Lower lobe of right lung (tissue), 2 donors: ENCODE results near the gene CACNB2. TPM values are rescaled to one million over a fixed set of nuclear protein-coding genes. Genes with fewer than 3 reads are reported as not detected.
A peak's percentile ranks its signal among the peaks of the same experiment; 100 is the strongest.

Source experiments
- ATAC-seq, 2 donors: fragments of 200-7000 bp; cut with Tn5 transposase; one replicate each; pipeline ENCODE4 v1.9.1; 2020 to 2022; ENCODE audit warnings: mild to moderate bottlenecking in 2 of 2, moderate library complexity in 2 of 2
- DNase-seq: peaks from one replicate; pipeline ENCODE4 v3.0.0-alpha.2; 2020
- H3K27ac ChIP-seq: fragments of 200-600 bp; one replicate; pipeline ENCODE4 v1.8.0; 2022
- H3K27me3 ChIP-seq: fragments of 200-600 bp; one replicate; pipeline ENCODE4 v1.8.0; 2022; ENCODE audit warnings: low read depth
- H3K36me3 ChIP-seq: fragments of 200-600 bp; one replicate; pipeline ENCODE4 v1.8.0; 2022; ENCODE audit warnings: mild to moderate bottlenecking
- H3K4me1 ChIP-seq: fragments of 200-600 bp; one replicate; pipeline ENCODE4 v1.8.0; 2022
- H3K4me3 ChIP-seq: fragments of 200-600 bp; one replicate; pipeline ENCODE4 v1.8.0; 2022; ENCODE audit warnings: mild to moderate bottlenecking
- H3K9me3 ChIP-seq: fragments of 200-600 bp; one replicate; pipeline ENCODE4 v1.8.0; 2022
- intact Hi-C: fragments of 100-400 bp; cut with DNase I; formaldehyde crosslinking; loops from one replicate; pipeline ENCODE4 v1.11.0; 2022
- total RNA-seq: library from RNA; stranded (reverse); fragmentation: NEBNext Ultra II Directional; extraction: Animal tissue kit (Norgen Biotek cat#: 25700); gene quantifications from one replicate; pipeline ENCODE4 v1.2.1, GENCODE V29; 2021
- TF ChIP-seq, protein P1 (sequence below): fragments of 200-600 bp; IDR thresholded peaks from one replicate; pipeline ENCODE4 v1.8.0; 2022; ENCODE audit warnings: antibody characterized with exemption, mild to moderate bottlenecking
- donor health status: DM: no; HTN: yes; CAD: no; lungs with severe emphysema.

The CACNB2 gene
- total RNA-seq, 1 donor from 2014 or later: 1.4 TPM

DNA sequence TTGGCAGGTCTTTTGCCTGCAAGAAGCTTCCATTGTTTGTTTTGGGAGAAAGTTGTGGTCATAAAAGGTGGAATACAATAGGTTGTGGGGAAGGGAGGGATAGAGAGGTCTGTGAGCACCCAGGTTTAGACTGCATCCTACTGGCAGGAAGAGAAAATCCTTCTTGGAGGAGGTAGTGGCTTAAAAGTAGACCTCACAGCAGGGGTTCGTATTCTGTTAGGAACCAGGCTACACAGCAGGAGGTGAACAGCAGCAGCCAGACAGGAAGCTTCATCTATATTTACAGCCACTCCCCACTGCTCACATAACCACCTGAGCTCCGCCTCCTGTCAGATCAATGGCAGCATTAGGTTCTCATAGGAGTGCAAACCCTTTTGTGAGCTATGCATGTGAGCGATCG, 265.9 kb downstream of the CACNB2 start:
- no peaks in the 10 kb centered on the region for H3K36me3 ChIP-seq
- intact Hi-C loops: no loop called here
- no peaks in the 10 kb centered on the region for H3K27me3 ChIP-seq
- ATAC-seq (no peak), DNase-seq (no peak)
- H3K4me3 ChIP-seq: no peak overlapping the region
- H3K9me3 ChIP-seq: no peaks in the 10 kb centered on the region
- no peaks in the 10 kb centered on the region for H3K4me1 ChIP-seq
- TF ChIP-seq, protein P1, sequence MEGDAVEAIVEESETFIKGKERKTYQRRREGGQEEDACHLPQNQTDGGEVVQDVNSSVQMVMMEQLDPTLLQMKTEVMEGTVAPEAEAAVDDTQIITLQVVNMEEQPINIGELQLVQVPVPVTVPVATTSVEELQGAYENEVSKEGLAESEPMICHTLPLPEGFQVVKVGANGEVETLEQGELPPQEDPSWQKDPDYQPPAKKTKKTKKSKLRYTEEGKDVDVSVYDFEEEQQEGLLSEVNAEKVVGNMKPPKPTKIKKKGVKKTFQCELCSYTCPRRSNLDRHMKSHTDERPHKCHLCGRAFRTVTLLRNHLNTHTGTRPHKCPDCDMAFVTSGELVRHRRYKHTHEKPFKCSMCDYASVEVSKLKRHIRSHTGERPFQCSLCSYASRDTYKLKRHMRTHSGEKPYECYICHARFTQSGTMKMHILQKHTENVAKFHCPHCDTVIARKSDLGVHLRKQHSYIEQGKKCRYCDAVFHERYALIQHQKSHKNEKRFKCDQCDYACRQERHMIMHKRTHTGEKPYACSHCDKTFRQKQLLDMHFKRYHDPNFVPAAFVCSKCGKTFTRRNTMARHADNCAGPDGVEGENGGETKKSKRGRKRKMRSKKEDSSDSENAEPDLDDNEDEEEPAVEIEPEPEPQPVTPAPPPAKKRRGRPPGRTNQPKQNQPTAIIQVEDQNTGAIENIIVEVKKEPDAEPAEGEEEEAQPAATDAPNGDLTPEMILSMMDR: no peak
- no peak overlapping the region for H3K27ac ChIP-seq

DNA sequence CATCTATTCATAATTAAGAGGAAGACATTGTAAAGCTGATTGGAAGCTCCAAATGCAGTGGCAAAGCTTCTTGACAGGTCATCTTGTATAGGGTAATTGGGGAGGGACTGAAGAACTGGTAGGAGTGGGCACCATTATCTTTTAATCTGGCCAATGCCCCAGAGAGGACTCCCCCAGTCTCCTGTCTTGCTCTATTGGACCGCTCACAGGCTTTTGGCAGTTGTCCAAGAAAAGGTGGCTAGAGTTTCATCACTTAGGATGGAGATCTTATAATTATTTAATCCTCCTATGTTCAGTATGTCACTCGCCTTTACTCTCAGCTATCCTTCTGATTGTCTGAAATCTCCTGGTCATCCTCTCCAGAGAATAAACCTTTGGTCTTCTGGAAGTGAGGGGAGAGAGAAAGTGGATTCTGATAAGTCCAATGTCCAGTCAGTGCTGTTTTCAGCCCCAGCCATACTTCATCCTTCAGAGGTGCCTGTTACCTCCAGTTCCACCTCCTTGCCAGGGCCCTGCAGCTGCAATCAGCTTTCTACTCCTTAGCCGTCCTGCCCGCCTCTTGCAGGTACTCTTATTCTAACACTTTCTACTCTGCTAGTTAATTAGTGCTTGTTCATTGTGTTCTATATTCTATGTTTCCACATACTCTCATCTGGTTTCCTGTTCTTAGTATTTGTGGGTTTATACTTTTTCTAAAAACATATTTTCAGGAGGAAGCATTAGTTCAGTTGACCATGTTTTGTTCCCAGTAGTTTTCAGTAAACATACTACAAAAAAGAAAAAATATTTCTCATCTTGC, 269.6 kb downstream of the CACNB2 start:
- Histone ChIP-seq H3K4me3 (no peak overlapping the region), H3K27me3 (no peaks in the 10 kb centered on the region), H3K9me3 (no peaks in the 10 kb centered on the region), H3K36me3 (no peaks in the 10 kb centered on the region), H3K4me1 (no peaks in the 10 kb centered on the region), H3K27ac (no peak overlapping the region)
- intact Hi-C loops: no loop called here
- TF ChIP-seq, protein P1: no peak
- ATAC-seq (no peak), DNase-seq (no peak)

DNA sequence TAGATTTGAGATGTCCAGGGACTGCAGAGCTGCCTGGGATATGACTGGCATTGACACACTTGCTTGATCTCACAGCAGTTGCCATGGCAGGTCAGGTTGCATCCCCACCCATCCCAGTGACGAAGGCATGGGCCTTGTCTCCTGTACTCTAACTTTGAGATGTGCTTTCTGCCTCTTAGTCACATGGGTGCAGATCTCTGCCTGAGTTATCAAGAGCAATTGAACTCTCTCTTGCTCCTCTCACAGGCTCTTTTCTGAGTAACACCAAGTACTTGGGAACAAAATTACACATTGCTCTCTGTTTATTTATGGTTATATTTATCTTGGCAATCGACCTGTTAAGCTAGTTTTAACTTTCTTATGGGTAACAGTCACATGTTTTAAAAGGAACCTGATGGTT, 273.8 kb downstream of the CACNB2 start:
- intact Hi-C loops: no loop called here

DNA sequence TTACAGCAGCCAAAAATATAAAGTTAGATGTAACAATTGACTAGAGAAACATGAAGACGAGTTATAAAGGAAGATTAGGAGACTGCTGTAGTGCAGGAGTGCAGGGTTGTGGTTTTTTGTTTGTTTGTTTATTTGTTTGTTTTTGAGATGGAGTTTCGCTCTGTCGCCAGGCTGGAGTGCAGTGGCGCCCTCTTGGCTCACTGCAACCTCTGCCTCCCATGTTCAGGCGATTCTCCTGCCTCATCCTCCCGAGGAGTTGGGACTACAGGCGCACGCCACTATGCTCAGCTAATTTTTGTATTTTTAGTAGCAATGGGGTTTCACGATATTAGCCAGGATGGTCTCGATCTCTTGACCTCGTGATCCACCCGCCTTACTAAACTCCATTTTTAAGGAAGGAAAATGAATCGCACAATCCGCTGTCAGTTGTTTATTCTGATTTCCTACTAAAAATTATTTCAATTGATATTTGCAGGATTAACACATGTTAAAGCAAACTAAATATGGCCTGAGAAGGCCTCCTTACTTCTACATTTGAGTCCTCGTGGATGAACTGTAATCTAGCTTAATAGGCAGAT, 277.8 kb downstream of the CACNB2 start:
- Histone ChIP-seq H3K27ac (no peak overlapping the region), H3K4me1 (no peaks in the 10 kb centered on the region), H3K27me3 (no peaks in the 10 kb centered on the region), H3K36me3 (no peaks in the 10 kb centered on the region), H3K9me3 (no peaks in the 10 kb centered on the region), H3K4me3 (no peak overlapping the region)
- TF ChIP-seq, protein P1: no peak
- intact Hi-C loops: no loop called here
- DNase-seq (no peak), ATAC-seq (no peak)

More for the DNA sequence above, 273.8 kb downstream of the CACNB2 start:
- peak; percentile 50 for DNase-seq
- Histone ChIP-seq H3K9me3 (no peaks in the 10 kb centered on the region), H3K27me3 (no peaks in the 10 kb centered on the region), H3K4me3 (no peak overlapping the region), H3K4me1 (no peaks in the 10 kb centered on the region), H3K27ac (no peak overlapping the region), H3K36me3 (no peaks in the 10 kb centered on the region)
- peak; percentile 92 to 97 for ATAC-seq
- TF ChIP-seq, protein P1: no peak

DNA sequence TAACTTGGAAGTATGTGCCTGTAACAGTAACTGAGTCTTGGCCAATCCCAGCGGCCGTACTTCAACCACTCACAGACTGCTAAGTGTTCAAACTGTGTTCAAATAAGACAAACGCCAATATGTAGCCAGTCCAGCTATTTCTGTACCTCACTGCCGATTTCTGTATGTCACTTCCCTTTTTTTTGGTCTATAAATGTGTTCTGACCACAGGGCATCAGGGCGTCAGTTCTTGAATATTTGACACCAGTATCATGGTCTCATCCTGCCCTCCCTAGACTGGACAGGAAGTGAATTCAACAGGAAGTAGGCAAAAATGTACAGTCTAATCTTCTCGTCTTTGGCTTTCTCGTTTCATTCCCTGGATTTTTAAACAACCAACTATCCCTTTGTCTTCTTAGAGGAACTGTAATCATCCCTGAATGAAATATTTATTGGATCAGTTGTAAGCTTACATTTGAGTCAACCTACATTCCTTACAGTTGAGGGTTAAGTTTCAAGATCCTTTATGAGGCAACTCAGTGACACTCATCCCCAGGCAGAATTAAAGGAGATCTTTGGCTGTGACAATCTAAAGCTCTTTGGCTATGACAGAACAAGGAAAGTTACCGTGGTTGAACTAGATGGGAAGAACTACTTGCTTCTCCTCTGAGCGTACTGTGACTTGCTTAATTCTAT, 278.5 kb downstream of the CACNB2 start:
- H3K27me3 ChIP-seq: no peaks in the 10 kb centered on the region
- no peak overlapping the region for H3K4me3 ChIP-seq
- no peaks in the 10 kb centered on the region for H3K9me3 ChIP-seq
- ATAC-seq (peak in 1 of 2 donors; percentile 15), DNase-seq (no peak)
- intact Hi-C loops: no loop called here
- no peak overlapping the region for H3K27ac ChIP-seq
- H3K4me1 ChIP-seq: no peaks in the 10 kb centered on the region
- H3K36me3 ChIP-seq: no peaks in the 10 kb centered on the region
- TF ChIP-seq, protein P1: no peak
